GM08714 (cell line): ENCODE measurements around the gene STPG2.

ENCODE experiments used
- H3K4me3 ChIP-seq: fragments of 200-500 bp; sonication (Bioruptor generic); 2 replicates; pipeline ENCODE4 v1.5.1; 2014; ENCODE audit warnings: mild to moderate bottlenecking, low read length, inconsistent platforms
- ZNF274 ChIP-seq: IDR thresholded peaks from 2 replicates; pipeline ENCODE4 v1.6.1; 2012; ENCODE audit warnings: mild to moderate bottlenecking, low read depth, low read length

Gene STPG2

GRCh38 chr4:98006814-98007412 is 136.4 kb downstream of the STPG2 start:
- no peak for TF ChIP-seq ZNF274
- no peak overlapping the region for H3K4me3 ChIP-seq

DNA sequence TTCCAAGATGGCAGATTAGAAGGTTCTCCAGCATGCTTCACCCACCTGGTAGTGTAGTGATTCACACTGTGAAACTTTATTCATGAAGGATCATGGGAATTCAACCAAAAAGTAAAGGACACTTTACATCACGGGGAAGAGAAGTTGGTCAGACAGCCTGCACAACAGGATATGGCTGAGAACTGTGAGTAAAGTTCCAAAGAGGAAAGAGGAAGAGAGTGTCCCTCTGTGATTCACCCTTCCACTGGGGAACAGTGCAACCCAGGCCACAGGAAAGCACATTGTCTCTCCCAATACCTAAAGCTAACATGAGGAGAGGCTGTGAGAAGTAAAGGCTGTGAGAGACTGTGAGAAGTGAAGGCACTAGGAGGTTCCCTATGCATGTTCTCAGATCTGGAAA is 137.2 kb downstream of the STPG2 start:
- TF ChIP-seq ZNF274 = no peak
- no peak overlapping the region for H3K4me3 ChIP-seq

DNA sequence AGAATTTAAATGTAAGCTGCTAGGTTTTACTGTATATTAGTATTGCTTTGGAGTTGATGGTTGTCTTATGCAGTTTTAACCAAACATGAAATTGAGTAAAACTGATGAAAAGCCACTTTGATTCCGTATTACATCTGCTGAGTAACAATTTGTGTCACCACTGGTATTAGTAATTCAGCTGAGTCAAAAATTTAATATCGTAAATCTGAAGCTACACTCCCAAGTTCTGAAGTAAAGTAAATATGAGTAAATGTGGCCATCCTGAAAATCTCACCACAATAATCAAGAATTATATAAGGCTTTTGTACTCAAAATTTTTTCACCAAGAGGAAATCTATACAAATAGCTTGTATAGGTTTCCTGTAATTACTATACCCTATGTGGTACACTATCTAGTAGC is 142.3 kb downstream of the STPG2 start:
- H3K4me3 ChIP-seq = no peak overlapping the region
- TF ChIP-seq ZNF274 = no peak

GRCh38 chr4:97998203-97998602 is 145.1 kb downstream of the STPG2 start:
- TF ChIP-seq ZNF274 = no peak
- no peak overlapping the region for H3K4me3 ChIP-seq

DNA sequence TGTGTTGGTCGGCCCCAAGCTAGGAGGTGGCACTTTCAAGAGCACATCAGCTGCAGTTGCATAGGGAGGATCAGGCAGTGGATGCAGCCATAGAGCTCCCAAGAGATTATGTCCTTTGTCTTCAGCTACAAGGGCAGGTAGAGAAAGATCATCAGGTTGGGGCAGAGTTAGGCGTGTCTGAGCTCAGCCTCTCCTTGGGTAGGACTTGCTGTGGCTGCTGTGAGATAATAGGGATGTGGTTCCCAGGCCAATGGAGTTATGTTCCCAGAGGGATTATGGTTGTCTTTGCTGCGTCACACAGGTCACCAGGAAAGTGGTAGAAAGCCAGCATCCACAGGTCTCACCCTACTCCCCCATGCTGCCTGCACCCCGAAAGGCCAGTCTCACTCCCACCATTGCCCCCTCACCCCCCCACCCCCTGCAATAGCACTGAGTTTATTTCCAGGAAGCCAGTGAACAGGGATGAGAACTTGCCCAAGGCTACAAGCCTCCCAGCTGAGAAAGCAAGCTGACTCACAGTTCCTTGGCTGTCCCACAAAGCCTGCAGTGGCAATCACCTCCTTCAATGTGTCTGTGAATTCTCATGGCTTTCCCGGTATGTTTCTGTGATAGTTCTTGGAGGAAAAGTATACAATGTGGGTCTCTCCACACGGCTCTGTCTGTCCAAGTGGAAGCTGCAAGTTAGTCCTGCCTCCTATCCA is 148.4 kb downstream of the STPG2 start:
- TF ChIP-seq ZNF274 = no peak
- no peak overlapping the region for H3K4me3 ChIP-seq

DNA sequence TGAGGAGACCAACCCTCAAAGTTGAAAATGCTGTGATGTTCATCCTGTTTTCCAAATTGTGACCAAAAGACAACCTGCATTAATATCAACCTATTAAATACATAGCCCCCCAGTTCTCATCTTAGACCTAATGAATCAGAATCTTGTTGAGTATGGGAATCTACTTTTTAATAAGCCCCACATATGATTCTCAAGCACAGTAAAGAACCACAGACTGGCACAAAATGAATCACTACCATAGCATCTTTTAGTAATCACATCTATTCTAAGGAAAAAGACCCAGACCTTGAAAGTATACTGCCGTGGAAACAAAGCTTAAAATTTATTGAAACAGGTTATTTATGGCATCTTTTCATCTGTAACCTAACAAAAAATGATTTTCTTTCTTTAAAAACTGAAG is 152.9 kb downstream of the STPG2 start:
- no peak overlapping the region for H3K4me3 ChIP-seq
- no peak for TF ChIP-seq ZNF274

DNA sequence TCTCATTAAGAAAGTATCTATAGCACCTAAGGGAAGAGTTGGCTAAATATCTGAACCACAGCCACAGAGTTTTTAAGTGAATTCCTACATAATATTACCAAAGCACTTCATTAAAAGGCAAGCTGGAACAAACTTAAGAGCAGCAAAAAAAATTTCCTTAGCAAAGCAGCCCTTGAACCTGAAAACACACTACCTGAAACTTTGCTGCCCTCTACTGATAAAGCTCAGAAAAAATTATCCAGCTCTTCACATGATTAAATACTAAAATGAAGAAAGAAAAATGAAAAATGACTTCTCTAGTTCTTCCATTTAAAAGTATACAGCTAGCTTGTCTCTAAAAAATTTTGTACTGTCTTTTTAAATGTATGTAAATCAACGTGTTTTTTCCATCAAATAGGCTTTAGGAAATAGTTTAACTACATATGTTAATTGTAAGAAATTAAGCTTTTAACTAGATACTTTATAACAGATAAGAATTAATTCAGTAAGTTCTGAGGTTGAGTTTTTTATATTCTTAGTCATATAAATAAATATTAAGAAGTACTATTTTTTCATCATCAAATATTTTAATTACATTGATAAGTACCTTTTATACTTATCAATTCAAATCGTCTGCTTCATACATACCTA is 156.1 kb downstream of the STPG2 start:
- TF ChIP-seq ZNF274 = no peak
- no peak overlapping the region for H3K4me3 ChIP-seq

GRCh38 chr4:97984545-97985131 is 158.6 kb downstream of the STPG2 start:
- no peak overlapping the region for H3K4me3 ChIP-seq
- no peak for TF ChIP-seq ZNF274

GRCh38 chr4:97978791-97979488 is 164.3 kb downstream of the STPG2 start:
- TF ChIP-seq ZNF274 = no peak
- no peak overlapping the region for H3K4me3 ChIP-seq

DNA sequence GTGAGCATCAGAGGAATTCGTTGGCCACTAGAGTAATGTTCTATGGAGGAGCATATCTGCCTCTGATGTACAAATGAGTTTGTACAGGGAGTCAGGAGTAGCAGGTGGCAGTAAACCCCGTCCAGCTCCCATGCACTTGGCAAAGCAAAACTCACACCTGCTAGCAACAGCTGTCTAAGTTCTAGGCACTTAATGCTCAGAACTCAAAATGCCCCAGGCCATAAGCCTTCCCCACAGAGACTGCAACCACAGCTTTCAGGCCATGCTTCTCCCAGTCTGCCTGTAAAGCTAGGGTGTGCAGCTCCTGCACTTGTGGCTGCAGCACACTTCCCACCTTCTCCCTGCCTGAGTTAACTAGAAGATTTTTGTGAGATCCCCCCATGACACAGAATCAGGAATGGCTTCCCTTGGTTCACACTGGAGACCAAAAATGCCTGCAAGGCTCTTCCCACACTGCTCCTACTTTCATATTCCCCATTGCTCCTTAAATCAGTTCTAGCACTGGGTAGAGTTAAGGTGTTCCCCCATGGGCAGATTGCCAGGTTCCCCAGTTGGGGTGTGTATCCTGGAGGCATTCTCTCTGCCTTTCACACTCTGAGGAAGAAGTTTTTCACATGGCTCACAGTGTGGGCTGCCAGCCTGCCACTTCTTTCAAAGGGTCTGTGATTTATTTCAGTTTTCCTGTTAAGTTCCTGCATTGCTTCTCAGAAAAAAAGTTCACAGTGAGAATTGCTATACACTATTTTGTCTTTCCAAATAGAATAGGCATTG is 189.9 kb downstream of the STPG2 start:
- TF ChIP-seq ZNF274 = no peak
- no peak overlapping the region for H3K4me3 ChIP-seq

DNA sequence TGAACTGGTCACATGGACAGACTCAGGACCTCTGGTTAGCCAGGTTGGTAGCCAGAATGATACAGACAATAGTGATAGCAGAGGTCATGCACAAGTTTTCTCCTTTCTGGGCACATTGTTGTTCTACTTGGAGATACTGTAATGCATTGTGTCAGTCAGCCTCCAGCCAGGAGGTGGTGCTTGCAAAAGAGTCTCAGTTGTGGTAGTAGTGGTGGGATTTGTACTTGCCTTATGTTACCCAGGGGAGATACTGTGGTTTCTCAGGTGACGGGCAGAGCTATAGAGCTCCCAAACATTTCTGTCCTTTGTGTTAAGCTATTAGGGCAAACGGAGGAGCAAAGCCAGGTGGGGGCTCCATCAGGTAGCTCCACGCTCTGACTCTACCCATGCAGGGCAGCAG is 190.5 kb downstream of the STPG2 start:
- no peak overlapping the region for H3K4me3 ChIP-seq
- TF ChIP-seq ZNF274 = no peak

GRCh38 chr4:97950836-97951235 is 192.4 kb downstream of the STPG2 start:
- TF ChIP-seq ZNF274 = no peak
- H3K4me3 ChIP-seq = no peak overlapping the region

- no peak for TF ChIP-seq ZNF274
- no peak overlapping the region for H3K4me3 ChIP-seq
Observed at GRCh38 chr4:97942951-97943350, 200.3 kb downstream of the STPG2 start.

DNA sequence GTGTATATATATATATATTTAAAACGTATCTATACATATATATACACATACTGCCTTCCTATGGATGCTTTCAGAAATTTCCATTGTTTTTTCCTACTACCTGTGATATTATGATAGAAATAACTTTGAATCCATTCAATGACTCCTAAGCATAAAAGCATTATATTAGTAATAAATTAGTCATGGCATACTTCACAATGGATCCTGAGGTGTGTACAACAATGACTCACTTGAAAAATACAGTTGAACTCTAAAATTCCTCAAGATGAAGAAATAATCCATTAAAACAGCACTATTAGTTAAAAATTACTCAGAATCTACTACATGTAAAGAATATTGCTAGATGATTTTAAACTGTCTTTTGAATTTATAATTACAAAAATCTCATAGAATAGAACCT is 201.1 kb downstream of the STPG2 start:
- no peak overlapping the region for H3K4me3 ChIP-seq
- TF ChIP-seq ZNF274 = no peak
